ENCODE measurements around the gene PCED1B.
A peak's percentile ranks its signal among the peaks of the same experiment; 100 is the strongest.

The PCED1B gene

DNA sequence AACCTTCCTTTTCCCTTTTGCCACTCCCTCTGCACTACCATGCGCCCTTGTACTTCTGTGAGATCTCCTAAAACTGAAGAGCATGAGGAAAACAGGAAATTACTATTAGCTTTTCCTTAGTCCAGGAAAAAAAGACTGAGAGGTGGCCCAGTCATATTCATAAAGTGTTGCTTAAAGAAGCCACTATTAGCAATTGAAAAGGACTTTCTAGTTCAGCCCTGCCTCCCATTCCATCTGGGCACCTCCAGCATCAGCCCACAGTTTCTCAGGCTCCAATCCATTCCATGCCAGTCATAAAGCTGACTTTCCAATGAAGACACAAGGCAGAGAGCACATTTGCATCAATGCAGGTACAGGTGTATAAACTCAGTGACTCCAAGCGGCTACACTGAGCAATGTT lies 20.2 kb downstream of the PCED1B start:
- no peak overlapping the region for H3K4me3 ChIP-seq (replicated peaks; ENCODE audit: low read depth, low read length)
- DNase-seq (ENCODE audit: extremely low read depth, low read depth): no peak
- TF ChIP-seq, protein P1, sequence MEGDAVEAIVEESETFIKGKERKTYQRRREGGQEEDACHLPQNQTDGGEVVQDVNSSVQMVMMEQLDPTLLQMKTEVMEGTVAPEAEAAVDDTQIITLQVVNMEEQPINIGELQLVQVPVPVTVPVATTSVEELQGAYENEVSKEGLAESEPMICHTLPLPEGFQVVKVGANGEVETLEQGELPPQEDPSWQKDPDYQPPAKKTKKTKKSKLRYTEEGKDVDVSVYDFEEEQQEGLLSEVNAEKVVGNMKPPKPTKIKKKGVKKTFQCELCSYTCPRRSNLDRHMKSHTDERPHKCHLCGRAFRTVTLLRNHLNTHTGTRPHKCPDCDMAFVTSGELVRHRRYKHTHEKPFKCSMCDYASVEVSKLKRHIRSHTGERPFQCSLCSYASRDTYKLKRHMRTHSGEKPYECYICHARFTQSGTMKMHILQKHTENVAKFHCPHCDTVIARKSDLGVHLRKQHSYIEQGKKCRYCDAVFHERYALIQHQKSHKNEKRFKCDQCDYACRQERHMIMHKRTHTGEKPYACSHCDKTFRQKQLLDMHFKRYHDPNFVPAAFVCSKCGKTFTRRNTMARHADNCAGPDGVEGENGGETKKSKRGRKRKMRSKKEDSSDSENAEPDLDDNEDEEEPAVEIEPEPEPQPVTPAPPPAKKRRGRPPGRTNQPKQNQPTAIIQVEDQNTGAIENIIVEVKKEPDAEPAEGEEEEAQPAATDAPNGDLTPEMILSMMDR (IDR thresholded peaks at IDR 0.05; ENCODE audit: low read depth, low read length, missing control alignments): no peak

DNA sequence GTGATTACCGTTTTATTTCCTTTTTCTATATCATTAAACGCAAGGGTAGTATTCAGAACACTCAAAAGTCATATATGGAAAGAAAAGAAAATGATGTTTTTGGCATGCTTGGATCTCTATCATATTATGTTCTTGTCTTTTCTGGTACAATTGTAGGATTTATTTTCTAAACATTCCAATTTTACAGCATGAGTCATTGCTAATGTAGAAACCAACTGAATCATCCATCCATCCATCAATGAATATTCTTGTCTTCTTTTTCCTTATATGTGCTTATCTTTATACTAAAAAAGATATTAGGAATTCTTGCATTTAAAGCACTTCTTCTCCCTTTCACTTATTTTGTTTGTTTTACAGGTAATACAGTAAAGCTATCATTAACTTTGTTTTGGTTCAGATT lies 20.7 kb downstream of the PCED1B start:
- TF ChIP-seq, protein P1 (IDR thresholded peaks at IDR 0.05; ENCODE audit: low read depth, low read length, missing control alignments): no peak
- DNase-seq (ENCODE audit: extremely low read depth, low read depth): no peak
- H3K4me3 ChIP-seq (replicated peaks; ENCODE audit: low read depth, low read length): no peak overlapping the region

DNA sequence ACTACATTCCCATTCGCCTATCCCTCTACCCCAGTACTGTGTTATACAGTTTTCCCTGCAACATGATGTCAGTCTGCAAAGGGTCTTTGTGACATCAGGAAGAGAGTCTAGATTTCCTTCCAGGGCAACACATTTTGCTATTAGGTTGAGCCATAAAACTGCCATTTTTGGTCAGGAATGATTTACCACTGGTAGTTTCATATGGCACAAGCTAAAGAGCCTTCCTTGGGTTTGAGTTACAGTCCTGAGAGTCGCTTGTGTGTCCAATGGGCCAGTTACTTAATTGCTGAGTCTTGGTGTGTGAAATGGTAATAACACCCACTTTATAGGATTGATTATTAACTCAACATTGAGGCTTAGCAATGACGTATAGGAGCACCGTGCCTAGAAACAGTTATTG lies 23.0 kb downstream of the PCED1B start:
- no peak overlapping the region for H3K4me3 ChIP-seq (replicated peaks; ENCODE audit: low read depth, low read length)
- DNase-seq (ENCODE audit: extremely low read depth, low read depth): no peak
- TF ChIP-seq, protein P1 (IDR thresholded peaks at IDR 0.05; ENCODE audit: low read depth, low read length, missing control alignments): no peak

DNA sequence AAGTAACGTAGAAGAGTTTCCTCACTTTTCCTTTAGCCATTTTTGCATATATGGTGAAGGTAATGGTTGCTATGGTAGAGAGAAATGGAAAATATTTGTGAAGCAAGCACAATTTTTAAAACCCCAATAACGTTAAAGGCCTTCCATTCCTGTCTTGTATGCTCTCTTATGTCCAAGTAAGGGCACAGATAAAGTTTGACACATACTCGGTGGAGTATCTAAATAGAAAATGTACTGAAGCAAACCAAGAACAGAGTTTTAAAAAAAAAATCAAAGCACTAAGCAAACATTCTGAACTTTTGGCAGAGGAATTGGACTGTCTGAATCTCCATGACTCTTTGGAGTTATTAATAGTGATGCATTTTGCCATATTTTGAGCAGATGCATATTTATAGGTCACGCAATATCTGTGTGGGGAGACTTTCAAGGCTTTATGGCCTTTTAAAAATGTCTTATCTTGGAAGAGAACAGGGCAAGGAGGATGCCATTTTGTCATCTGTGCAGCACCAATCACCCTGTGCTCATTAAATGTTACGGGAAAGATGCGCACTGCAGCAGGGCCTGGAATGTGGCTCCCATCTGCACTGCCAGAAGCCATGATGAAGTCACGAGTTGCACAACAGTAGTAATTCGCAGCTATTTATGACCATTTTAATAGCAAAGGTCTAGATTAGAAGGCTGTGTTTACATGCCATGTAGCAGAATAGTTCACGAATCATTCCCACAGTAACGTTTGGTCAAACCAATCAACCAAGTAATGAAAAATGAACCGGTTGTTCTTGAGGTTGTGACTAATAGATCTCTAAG lies 23.6 kb downstream of the PCED1B start:
- TF ChIP-seq, protein P1 (IDR thresholded peaks at IDR 0.05; ENCODE audit: low read depth, low read length, missing control alignments): no peak
- no peak overlapping the region for H3K4me3 ChIP-seq (replicated peaks; ENCODE audit: low read depth, low read length)
- DNase-seq (ENCODE audit: extremely low read depth, low read depth): peak; percentile 82

DNA sequence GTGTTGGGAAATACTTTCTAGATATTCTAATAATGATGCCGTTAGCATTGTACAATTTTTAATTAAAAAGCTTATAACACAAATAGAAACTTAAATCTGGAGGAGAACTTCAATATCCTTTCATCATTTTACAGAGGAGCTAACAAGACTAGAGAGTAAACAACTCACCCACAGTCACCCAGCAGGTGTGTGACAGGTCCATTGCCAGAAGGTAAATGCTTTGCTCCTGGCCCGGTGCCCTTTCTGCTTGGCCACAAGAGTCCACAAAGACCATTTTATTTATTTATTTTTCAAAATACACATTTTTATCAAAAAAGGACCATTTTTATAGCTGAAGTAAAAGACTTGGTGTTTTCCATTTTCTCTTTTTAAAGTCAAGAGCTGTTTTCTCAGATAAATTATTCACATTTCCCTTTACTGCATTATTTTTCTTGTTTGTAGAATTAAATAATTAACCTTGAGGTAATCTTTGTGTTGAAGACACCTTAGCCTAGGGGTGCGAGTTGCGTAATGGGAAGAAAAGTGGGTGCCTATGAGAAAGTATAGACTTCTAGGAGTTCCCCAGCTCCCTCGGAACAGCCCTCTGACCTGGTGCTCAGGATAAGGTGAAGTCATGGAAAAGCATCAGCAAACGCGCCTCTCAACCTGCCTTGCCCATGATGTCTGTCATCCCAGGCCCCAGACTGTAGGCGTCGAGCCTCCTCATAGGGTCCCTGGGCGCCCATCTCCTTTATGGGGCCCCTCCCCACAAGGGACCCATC lies 26.7 kb downstream of the PCED1B start:
- no peak overlapping the region for H3K4me3 ChIP-seq (replicated peaks; ENCODE audit: low read depth, low read length)
- no peak for DNase-seq (ENCODE audit: extremely low read depth, low read depth)
- TF ChIP-seq, protein P1 (IDR thresholded peaks at IDR 0.05; ENCODE audit: low read depth, low read length, missing control alignments): no peak

DNA sequence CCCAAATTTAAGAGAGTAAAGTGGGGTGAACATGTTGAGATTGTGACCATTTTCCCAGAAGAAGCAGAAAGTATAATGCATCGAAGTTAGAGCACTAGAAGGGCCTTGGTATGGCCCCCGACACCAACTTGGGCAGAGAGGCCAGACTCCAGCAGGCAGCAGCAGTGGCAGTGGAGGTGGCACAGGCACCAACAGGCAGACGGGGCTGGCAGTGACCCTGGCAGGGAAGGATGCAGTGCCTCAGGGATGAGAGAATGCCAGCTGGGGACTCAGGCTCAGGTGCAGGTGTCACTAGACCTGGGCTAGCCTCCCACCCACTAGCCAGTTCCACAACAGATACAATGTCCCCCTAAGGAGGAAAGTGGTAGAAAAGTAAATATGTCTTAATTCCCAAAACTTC lies 28.0 kb downstream of the PCED1B start:
- no peak overlapping the region for H3K4me3 ChIP-seq (replicated peaks; ENCODE audit: low read depth, low read length)
- DNase-seq (ENCODE audit: extremely low read depth, low read depth): no peak
- TF ChIP-seq, protein P1 (IDR thresholded peaks at IDR 0.05; ENCODE audit: low read depth, low read length, missing control alignments): no peak

Data from HFF-Myc (cell line).